A549 treated with DMSO at 1 μM for 4 hours (cell line): ENCODE results near the gene METRN. TPM values are rescaled to one million over a fixed set of nuclear protein-coding genes. Genes with fewer than 3 reads are reported as not detected.

ENCODE experiments used
- total RNA-seq: library from RNA; stranded (reverse); fragments of 200-300 nt; extraction: Qiagen RNA extraction; gene quantifications from 5 replicates; pipeline ENCODE4 v1.2.3, GENCODE V29; 2022; ENCODE audit warnings: low read depth

The METRN gene
- 79.7 to 194 TPM (median 166 TPM) in 5 replicates for total RNA-seq

GRCh38 chr16:714558-715476 lies at the start of gene METRN:
Gene METRN (plus strand): TSS chr16:715118. CDS start chr16:715290, 172 bp downstream.

GRCh38 chr16:667780-668518 lies 47.0 kb upstream of the METRN start, which contains the start of gene RHOT2:
Gene RHOT2 (plus strand): TSS chr16:668132. CDS start chr16:668200, 68 bp downstream.

GRCh38 chr16:674968-675883 lies 39.7 kb upstream of the METRN start, which contains the start of gene RHBDL1:
Gene RHBDL1 (plus strand): TSS chr16:675671. CDS start chr16:675791, 120 bp downstream.

GRCh38 chr16:679814-680624 lies 34.9 kb upstream of the METRN start, which contains the start of gene STUB1:
Gene STUB1 (plus strand): TSS chr16:680410. CDS start chr16:680526, 116 bp downstream.

GRCh38 chr16:684071-684794 lies 30.7 kb upstream of the METRN start, which contains the start of gene JMJD8:
Gene JMJD8 (minus strand): TSS chr16:684334. CDS start chr16:684319, 15 bp downstream.

GRCh38 chr16:705431-706188 lies 9.3 kb upstream of the METRN start, which contains the start of gene FBXL16:
Gene FBXL16 (minus strand): TSS chr16:705801. CDS start chr16:697405, 8,396 bp downstream.

GRCh38 chr16:720990-721764 lies 6.3 kb downstream of the METRN start, which contains the start of gene ANTKMT:
Gene ANTKMT (plus strand): TSS chr16:721146. CDS start chr16:721275, 129 bp downstream.

GRCh38 chr16:726438-727290 lies 11.7 kb downstream of the METRN start, which contains the start of the genes CCDC78 and HAGHL:
Gene CCDC78 (minus strand): TSS chr16:726443. CDS start chr16:726367, 76 bp downstream.
Gene HAGHL (plus strand): TSS chr16:727106. CDS start chr16:727510, 404 bp downstream.

GRCh38 chr16:740764-741505 lies 26.0 kb downstream of the METRN start, which contains the start of gene CIAO3:
Gene CIAO3 (minus strand): TSS chr16:740997. CDS start chr16:740985, 12 bp downstream.

GRCh38 chr16:760545-761343 lies 45.8 kb downstream of the METRN start, which contains the start of gene MSLN:
Gene MSLN (plus strand): TSS chr16:760734. CDS start chr16:762681, 1,947 bp downstream.

Other genes starting within 250 kb of the METRN start
- gene CAPN15, start 187.4 kb upstream of the METRN start, total RNA-seq, result 53.0 to 84.9 TPM (median 71.0 TPM) in 5 replicates
- gene PRR35, start 154.7 kb upstream of the METRN start, total RNA-seq, result 0.05 to 0.17 TPM (median 0.09 TPM) in 5 replicates
- 0.15 to 0.30 TPM (median 0.21 TPM) in 5 replicates for gene NHLRC4, start 148.1 kb upstream of the METRN start, total RNA-seq
- 30.3 to 41.5 TPM (median 38.5 TPM) in 5 replicates for gene PIGQ, start 145.2 kb upstream of the METRN start, total RNA-seq
- gene RAB40C, start 125.1 kb upstream of the METRN start, total RNA-seq, result 12.6 to 20.4 TPM (median 17.2 TPM) in 5 replicates
- 0.13 to 0.23 TPM (median 0.16 TPM) in 5 replicates for gene WFIKKN1, start 84.1 kb upstream of the METRN start, total RNA-seq
- 85.8 to 135 TPM (median 124 TPM) in 5 replicates for gene METTL26, start 78.8 kb upstream of the METRN start, total RNA-seq
- 25.3 to 44.8 TPM (median 38.3 TPM) in 5 replicates for gene MCRIP2, start 73.3 kb upstream of the METRN start, total RNA-seq
- gene WDR90, start 65.8 kb upstream of the METRN start, total RNA-seq, result 17.8 to 36.9 TPM (median 28.9 TPM) in 5 replicates
- 64.2 to 95.4 TPM (median 87.5 TPM) in 5 replicates for gene RHOT2, start 47.0 kb upstream of the METRN start, total RNA-seq
- 0.75 to 1.6 TPM (median 1.4 TPM) in 5 replicates for gene RHBDL1, start 39.4 kb upstream of the METRN start, total RNA-seq
- 91.8 to 121 TPM (median 114 TPM) in 5 replicates for gene STUB1, start 34.7 kb upstream of the METRN start, total RNA-seq
- gene JMJD8, start 30.8 kb upstream of the METRN start, total RNA-seq, result 67.9 to 83.7 TPM (median 77.0 TPM) in 5 replicates
- 4.7 to 6.4 TPM (median 6.0 TPM) in 5 replicates for gene WDR24, start 24.7 kb upstream of the METRN start, total RNA-seq
- gene FBXL16, start 9.3 kb upstream of the METRN start, total RNA-seq, result 1.5 to 2.9 TPM (median 2.5 TPM) in 5 replicates
- gene ANTKMT, start 6.0 kb downstream of the METRN start, total RNA-seq, result 26.6 to 61.4 TPM (median 50.6 TPM) in 5 replicates
- 3.6 to 6.4 TPM (median 5.5 TPM) in 5 replicates for gene CCDC78, start 11.3 kb downstream of the METRN start, total RNA-seq
- gene HAGHL, start 12.0 kb downstream of the METRN start, total RNA-seq, result 15.6 to 20.5 TPM (median 17.4 TPM) in 5 replicates
- gene CIAO3, start 25.9 kb downstream of the METRN start, total RNA-seq, result 18.9 to 25.8 TPM (median 23.7 TPM) in 5 replicates
- 2.1 to 2.5 TPM (median 2.2 TPM) in 5 replicates for gene MSLN, start 45.6 kb downstream of the METRN start, total RNA-seq
- 34.1 to 56.4 TPM (median 47.4 TPM) in 5 replicates for gene RPUSD1, start 73.3 kb downstream of the METRN start, total RNA-seq
- gene CHTF18, start 73.5 kb downstream of the METRN start, total RNA-seq, result 13.3 to 26.7 TPM (median 24.8 TPM) in 5 replicates
- not detected in 5 replicates for gene GNG13, start 85.6 kb downstream of the METRN start, total RNA-seq